HG03045 (cell line): ENCODE measurements around the gene MBD3L2B.
A peak's percentile ranks its signal among the peaks of the same experiment; 100 is the strongest.
"Not testable (repeated sequence)": the region's sequence is repeated elsewhere in the genome, so short reads cannot be mapped to it uniquely, and the experiment has no call there.

Experiments used
- ATAC-seq: cut with Tn5 transposase; IDR thresholded peaks from one replicate; pipeline ENCODE4 v1.9.1; 2021; ENCODE audit warnings: mild to moderate bottlenecking, moderate library complexity; ENCODE audit not compliant: unreplicated experiment

Gene MBD3L2B

GRCh38 chr19:7021331-7021730 is at the start of gene MBD3L2B:
Gene MBD3L2B (minus strand): TSS chr19:7021431. CDS start chr19:7021397, 34 bp downstream.
- not testable (repeated sequence) for ATAC-seq

DNA sequence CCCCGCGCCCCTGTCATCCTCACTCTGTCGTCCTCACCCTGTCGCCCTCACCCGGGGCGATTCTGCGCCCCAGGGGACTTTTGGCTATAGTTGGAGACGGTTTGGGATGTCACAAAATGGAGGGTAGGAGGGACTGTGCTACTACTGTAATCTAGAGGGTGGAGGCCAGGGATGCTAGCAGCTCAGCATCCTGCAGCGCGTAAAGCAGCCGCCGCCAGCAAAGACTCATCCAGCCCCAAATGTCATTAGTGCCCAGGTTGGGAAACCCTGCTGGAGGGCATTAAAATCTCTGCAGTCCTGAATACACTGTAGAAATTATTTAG is 48.6 kb upstream of the MBD3L2B start:
- no peak for ATAC-seq

GRCh38 chr19:7069042-7069903 is 48.0 kb upstream of the MBD3L2B start, which contains the start of gene ZNF557:
Gene ZNF557 (plus strand): TSS chr19:7069703. CDS start chr19:7075075, 5,372 bp downstream.
- peak; percentile 95 for ATAC-seq

- ATAC-seq = no peak
Measured at GRCh38 chr19:7068599-7068998, 47.4 kb upstream of the MBD3L2B start.

GRCh38 chr19:7067716-7068115 is 46.5 kb upstream of the MBD3L2B start:
- ATAC-seq = no peak

- not testable (repeated sequence) for ATAC-seq
Measured at GRCh38 chr19:7067122-7067521, 45.9 kb upstream of the MBD3L2B start.

DNA sequence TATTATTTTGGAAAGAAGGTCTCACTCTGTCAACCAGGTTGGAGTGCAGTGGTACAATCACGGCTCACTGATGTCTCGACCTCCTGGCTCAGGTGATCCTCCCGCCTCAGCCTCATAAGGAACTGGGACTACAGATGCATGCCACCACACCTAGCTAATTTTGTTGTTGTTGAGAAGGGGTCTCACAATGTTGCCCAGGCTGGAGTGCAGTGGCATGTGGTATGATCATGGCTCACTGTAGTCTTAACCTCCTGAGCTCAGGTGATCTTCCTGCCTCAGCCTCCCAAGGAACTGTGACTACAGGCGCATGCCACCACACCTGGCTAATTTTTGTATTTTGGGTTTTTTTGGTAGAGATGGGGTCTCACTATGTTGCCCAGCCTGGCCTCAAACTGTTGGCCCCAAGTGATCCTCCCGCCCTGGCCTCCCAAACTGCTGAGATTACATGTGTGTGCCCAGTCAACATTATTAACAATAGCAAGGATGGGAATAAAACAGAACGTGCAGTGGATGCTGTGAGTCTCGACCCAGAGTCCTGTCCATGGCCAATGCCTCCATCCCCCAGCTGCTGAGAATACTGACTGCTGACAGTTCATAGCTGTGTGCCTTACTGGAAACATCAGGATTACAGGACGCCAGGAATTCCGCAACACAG is 42.7 kb upstream of the MBD3L2B start:
- no peak for ATAC-seq

GRCh38 chr19:7063339-7063738 is 42.1 kb upstream of the MBD3L2B start:
- no peak for ATAC-seq

DNA sequence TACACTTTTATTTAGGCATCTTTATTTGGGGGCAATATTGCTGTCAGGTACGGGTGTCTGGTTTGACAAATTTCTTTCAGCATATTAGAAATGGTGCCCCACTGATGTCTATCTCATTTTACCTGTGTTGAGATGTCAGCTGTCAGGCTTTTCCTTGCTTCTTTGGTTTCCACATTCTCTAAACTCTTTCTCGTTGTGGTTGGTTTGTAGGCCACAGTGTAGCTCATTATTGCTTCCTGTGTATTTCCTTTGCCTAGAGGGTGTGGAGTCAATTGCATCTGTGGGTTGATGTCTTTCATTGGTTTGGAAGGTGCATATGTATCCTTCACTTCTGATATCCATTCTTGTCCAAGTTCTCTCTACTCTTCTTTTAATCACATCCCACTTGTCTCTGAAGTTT is 38.7 kb upstream of the MBD3L2B start:
- ATAC-seq = not testable (repeated sequence)

DNA sequence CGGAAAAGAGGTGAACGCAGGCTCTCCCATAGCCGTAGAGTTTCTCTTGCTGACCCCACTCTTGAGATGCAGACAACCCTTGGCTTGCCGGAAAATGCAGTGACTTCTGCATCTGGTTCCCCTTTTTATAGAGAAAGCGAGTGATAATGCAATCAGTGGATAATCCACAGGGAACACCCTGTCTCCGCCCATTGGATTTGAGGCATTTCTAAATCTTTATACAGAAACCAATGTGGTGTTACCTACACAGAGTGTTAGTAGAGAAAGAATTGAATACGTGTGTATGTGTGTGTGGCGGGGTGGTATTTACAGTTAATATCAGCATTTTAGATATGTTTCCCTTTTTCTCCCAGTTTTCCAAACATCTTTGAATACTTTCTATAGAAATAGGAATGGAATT is 37.3 kb upstream of the MBD3L2B start, which contains the start of gene MBD3L3:
MBD3L3 (minus strand) TSS at position 101 of the 400 bp plus-strand sequence; CDS start at position 30, 71 bp downstream.
- not testable (repeated sequence) for ATAC-seq

GRCh38 chr19:7056371-7056770 is 35.1 kb upstream of the MBD3L2B start:
- not testable (repeated sequence) for ATAC-seq

GRCh38 chr19:7055679-7056078 is 34.4 kb upstream of the MBD3L2B start:
- not testable (repeated sequence) for ATAC-seq

GRCh38 chr19:7054635-7055368 is 33.6 kb upstream of the MBD3L2B start:
- not testable (repeated sequence) for ATAC-seq

DNA sequence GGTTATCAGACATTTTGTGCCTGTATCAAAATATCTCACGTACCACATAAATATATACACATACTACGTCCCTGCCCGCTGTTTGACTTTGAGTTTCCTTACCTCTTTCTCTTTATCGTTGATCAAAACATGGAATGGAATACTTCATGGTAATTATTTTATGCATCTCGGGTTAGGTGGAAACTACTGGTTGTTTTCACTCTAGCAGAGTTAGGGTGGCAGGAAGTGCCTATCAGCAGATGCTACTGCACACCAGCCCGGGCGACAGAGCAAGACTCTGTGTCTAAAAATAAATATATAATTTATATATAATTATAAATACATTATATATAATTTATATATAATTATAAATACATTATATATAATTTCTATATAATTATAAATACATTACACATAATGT is 31.7 kb upstream of the MBD3L2B start:
- not testable (repeated sequence) for ATAC-seq

- ATAC-seq = not testable (repeated sequence)
Measured at GRCh38 chr19:7051421-7051820, 30.2 kb upstream of the MBD3L2B start.

DNA sequence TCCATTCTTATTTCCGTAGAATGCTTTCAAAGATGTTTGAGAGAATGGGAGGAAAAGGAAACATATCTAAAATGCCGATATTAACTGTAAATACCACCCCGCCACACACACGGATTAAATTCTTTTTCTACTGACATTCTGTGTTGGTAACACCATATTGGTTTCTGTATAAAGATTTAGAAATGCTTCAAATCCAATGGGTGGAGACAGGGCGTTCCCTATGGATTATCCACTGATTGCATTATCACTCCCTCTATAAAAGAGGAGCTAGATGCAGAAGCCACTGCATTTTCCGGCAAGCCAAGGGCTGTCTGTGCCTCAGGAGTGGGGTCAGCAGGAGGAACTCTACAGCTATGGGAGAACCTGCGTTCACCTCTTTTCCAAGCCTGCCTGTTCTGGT is 27.8 kb upstream of the MBD3L2B start, which contains the start of gene MBD3L2:
MBD3L2 (plus strand) TSS at position 301 of the 400 bp plus-strand sequence; CDS start at position 354, 53 bp downstream.
- not testable (repeated sequence) for ATAC-seq

- ATAC-seq = not testable (repeated sequence)
Measured at GRCh38 chr19:7041563-7041962, 20.3 kb upstream of the MBD3L2B start.

GRCh38 chr19:7040079-7040478 is 18.8 kb upstream of the MBD3L2B start, which contains the start of gene MBD3L4:
Gene MBD3L4 (minus strand): TSS chr19:7040179. CDS start chr19:7040144, 35 bp downstream.
- not testable (repeated sequence) for ATAC-seq

- not testable (repeated sequence) for ATAC-seq
Measured at GRCh38 chr19:7030278-7030677, 9.0 kb upstream of the MBD3L2B start, which contains the start of gene MBD3L5. Gene MBD3L5 (plus strand): TSS chr19:7030578. CDS start chr19:7030612, 34 bp downstream.

DNA sequence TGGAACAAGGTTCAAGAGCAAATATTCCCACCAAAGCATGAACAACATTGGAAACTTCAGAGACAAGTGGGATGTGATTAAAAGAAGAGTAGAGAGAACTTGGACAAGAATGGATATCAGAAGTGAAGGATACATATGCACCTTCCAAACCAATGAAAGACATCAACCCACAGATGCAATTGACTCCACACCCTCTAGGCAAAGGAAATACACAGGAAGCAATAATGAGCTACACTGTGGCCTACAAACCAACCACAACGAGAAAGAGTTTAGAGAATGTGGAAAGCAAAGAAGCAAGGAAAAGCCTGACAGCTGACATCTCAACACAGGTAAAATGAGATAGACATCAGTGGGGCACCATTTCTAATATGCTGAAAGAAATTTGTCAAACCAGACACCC is 7.6 kb upstream of the MBD3L2B start:
- not testable (repeated sequence) for ATAC-seq

DNA sequence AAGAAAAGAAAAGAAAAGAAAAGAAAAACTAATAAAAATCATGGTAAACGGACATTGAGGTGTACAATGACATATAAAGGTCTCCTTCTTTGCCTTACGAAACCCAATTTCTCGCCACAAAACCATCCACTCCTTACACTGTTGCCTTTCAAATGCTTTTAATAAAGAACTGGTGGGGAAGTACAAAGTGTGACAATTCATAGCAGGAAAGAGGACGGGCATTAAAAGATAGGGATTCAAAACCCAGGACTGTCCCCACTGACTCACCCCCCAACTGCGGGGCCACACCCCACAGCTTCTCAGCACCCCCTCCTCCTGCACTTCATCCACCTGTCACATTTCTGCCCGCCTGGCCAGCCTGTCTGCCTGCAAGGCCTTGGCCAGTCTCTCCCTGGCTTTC is 2.4 kb downstream of the MBD3L2B start:
- no peak for ATAC-seq
